Activated B cell treated with CpG ODN at 0.5 μM for 24 hours (primary cell): ENCODE data around the gene CDYL. TPM values are rescaled to one million over a fixed set of nuclear protein-coding genes. Genes with fewer than 3 reads are reported as not detected.

ENCODE experiments used
- ATAC-seq: fragments of 200-7000 bp; cut with Tn5 transposase; one replicate; pipeline ENCODE4 v1.10.0; 2021; ENCODE audit warnings: low read depth, mild to moderate bottlenecking, moderate library complexity
- CTCF ChIA-PET: fragments of 350-600 bp; sonication (Branson Sonifier 250); formaldehyde crosslinking; loops from one replicate; lab custom pipeline; 2021; ENCODE audit warnings: antibody characterized with exemption; lab: Charles Lee
- POLR2A ChIA-PET: fragments of 350-600 bp; sonication (Branson Sonifier 250); formaldehyde crosslinking; loops from one replicate; lab custom pipeline; 2021; ENCODE audit warnings: antibody characterized with exemption; lab: Charles Lee
- DNase-seq: peaks from one replicate; pipeline ENCODE4 v3.0.0; 2022
- H3K27ac Mint-ChIP-seq: one replicate; pipeline ENCODE4 v1.8.0; 2020; ENCODE audit warnings: mixed read lengths
- H3K27me3 Mint-ChIP-seq: one replicate; pipeline ENCODE4 v1.8.0; 2021; ENCODE audit warnings: mixed read lengths
- H3K36me3 Mint-ChIP-seq: one replicate; pipeline ENCODE4 v1.8.0; 2021; ENCODE audit warnings: low read depth, mixed read lengths
- H3K4me1 Mint-ChIP-seq: one replicate; pipeline ENCODE4 v1.8.0; 2021; ENCODE audit warnings: mixed read lengths
- H3K4me3 Mint-ChIP-seq: one replicate; pipeline ENCODE4 v1.8.0; 2020; ENCODE audit warnings: mild to moderate bottlenecking, mixed read lengths
- H3K9me3 Mint-ChIP-seq: one replicate; pipeline ENCODE4 v1.8.0; 2020; ENCODE audit warnings: mixed read lengths
- CTCF ChIP-seq: fragments of 200-600 bp; IDR thresholded peaks from one replicate; pipeline ENCODE4 v1.8.0; 2022; ENCODE audit warnings: antibody characterized with exemption, mild to moderate bottlenecking
- intact Hi-C: fragments of 100-400 bp; cut with micrococcal nuclease; formaldehyde crosslinking; loops from one replicate; pipeline ENCODE4 v1.15.1; 2024
- total RNA-seq: library from RNA; stranded (reverse); gene quantifications from 2 replicates; pipeline ENCODE4 v1.2.3, GENCODE V29; 2022

The CDYL gene
- total RNA-seq, 1 donor from 2014 or later = 47.5 TPM

GRCh38 chr6:4799912-4800311 is 23.7 kb downstream of the CDYL start:
- ATAC-seq = no peak
- Mint-ChIP-seq H3K9me3 (no peaks in the 10 kb centered on the region), H3K4me1 (peaks cover 79% of the 10 kb centered on the region), H3K36me3 (peaks cover 2% of the 10 kb centered on the region), H3K27me3 (no peaks in the 10 kb centered on the region), H3K27ac (no peak overlapping the region), H3K4me3 (no peak overlapping the region)
- no peak for TF ChIP-seq CTCF
- ChIA-PET POLR2A (interaction anchor here (1.5 to 2.1 kb wide), 2 partner anchors 22 to 25 kb away, joined by 3 to 5 read pairs; no protein-coding TSS in a partner anchor), CTCF (interaction anchor here (1.2 kb wide), 2 partner anchors 11 to 518 kb away, joined by 3 to 4 read pairs; no protein-coding TSS in a partner anchor)
- intact Hi-C loops = loop anchor here (2.0 to 5.0 kb wide), 2 partner anchors 15 to 518 kb away; no protein-coding TSS in a partner anchor
- no peak for DNase-seq

- no peaks in the 10 kb centered on the region for H3K9me3 Mint-ChIP-seq
- peak overlapping the region; percentile 44 for H3K27ac Mint-ChIP-seq
- intact Hi-C loops = loop anchor here (2.0 to 5.0 kb wide), 2 partner anchors 14 to 518 kb away; no protein-coding TSS in a partner anchor
- no peak for TF ChIP-seq CTCF
- ChIA-PET CTCF (interaction anchor here (1.2 kb wide), 2 partner anchors 12 to 519 kb away, joined by 3 to 4 read pairs; no protein-coding TSS in a partner anchor), POLR2A (interaction anchor here (2.1 kb wide), 1 partner anchor 23 kb away, joined by 5 read pairs; no protein-coding TSS in a partner anchor)
- no peaks in the 10 kb centered on the region for H3K27me3 Mint-ChIP-seq
- DNase-seq (no peak), ATAC-seq (no peak)
- H3K36me3 Mint-ChIP-seq = peaks cover 2% of the 10 kb centered on the region
- peak overlapping the region; percentile 6 for H3K4me3 Mint-ChIP-seq
- peaks cover 79% of the 10 kb centered on the region for H3K4me1 Mint-ChIP-seq
Observed at GRCh38 chr6:4800662-4801061, 24.5 kb downstream of the CDYL start.

GRCh38 chr6:4801491-4802110 is 25.4 kb downstream of the CDYL start:
- no peak for TF ChIP-seq CTCF
- peaks cover 82% of the 10 kb centered on the region for H3K4me1 Mint-ChIP-seq
- peaks cover 3% of the 10 kb centered on the region for H3K36me3 Mint-ChIP-seq
- H3K9me3 Mint-ChIP-seq = no peaks in the 10 kb centered on the region
- ChIA-PET CTCF (interaction anchor here (1.1 to 2.1 kb wide), 4 partner anchors 12 to 520 kb away, joined by 5 to 6 read pairs (median 5); no protein-coding TSS in a partner anchor), POLR2A (interaction anchor here (0.6 to 1.9 kb wide), 7 partner anchors 11 to 203 kb away, joined by 3 to 18 read pairs (median 4); partner anchors contain the start of gene CDYL)
- H3K27ac Mint-ChIP-seq = peak overlapping the region; percentile 46
- no peak for DNase-seq
- H3K4me3 Mint-ChIP-seq = peak overlapping the region; percentile 16
- no peaks in the 10 kb centered on the region for H3K27me3 Mint-ChIP-seq
- peak; percentile 69 for ATAC-seq
- intact Hi-C loops = loop anchor here (1.0 to 5.0 kb wide), 4 partner anchors 13 to 519 kb away; no protein-coding TSS in a partner anchor

GRCh38 chr6:4802312-4802935 is 26.2 kb downstream of the CDYL start:
- Mint-ChIP-seq H3K4me1 (peaks cover 79% of the 10 kb centered on the region), H3K27ac (peak overlapping the region; percentile 76)
- intact Hi-C loops = loop anchor here (1.0 to 5.0 kb wide), 3 partner anchors 14 to 520 kb away; no protein-coding TSS in a partner anchor

More at GRCh38 chr6:4802312-4802935, 26.2 kb downstream of the CDYL start:
- Mint-ChIP-seq H3K9me3 (no peaks in the 10 kb centered on the region), H3K4me3 (peak overlapping the region; percentile 69), H3K27me3 (no peaks in the 10 kb centered on the region), H3K36me3 (peaks cover 6% of the 10 kb centered on the region)
- DNase-seq (no peak), ATAC-seq (peak; percentile 74)
- ChIA-PET POLR2A (interaction anchor here (0.9 to 1.9 kb wide), 5 partner anchors 10 to 202 kb away, joined by 3 to 18 read pairs (median 4); partner anchors contain the start of gene CDYL), CTCF (interaction anchor here (1.1 to 2.1 kb wide), 4 partner anchors 13 to 521 kb away, joined by 5 to 6 read pairs (median 5); no protein-coding TSS in a partner anchor)
- TF ChIP-seq CTCF = no peak
